A172 (cell line): ENCODE results near the gene GCK. TPM values are rescaled to one million over a fixed set of nuclear protein-coding genes. Genes with fewer than 3 reads are reported as not detected.

Source experiments
- DNase-seq: peaks from one replicate; pipeline ENCODE4 v3.0.0-alpha.2; 2015; ENCODE audit warnings: low spot score
- total RNA-seq: library from RNA; depleted of rRNA; stranded (reverse); fragments of >200 nt; shearing (Covaris generic); gene quantifications from 2 replicates; pipeline ENCODE4 v1.2.3, GENCODE V29; 2014

The GCK gene
- total RNA-seq, 1 experiment from 2014 or later, result not detected

GRCh38 chr7:44117801-44118429 is 71.3 kb downstream of the GCK start:
- no peak for DNase-seq

- no peak for DNase-seq
These were observed 72.2 kb downstream of the GCK start for GRCh38 chr7:44116789-44117666.

- DNase-seq, result no peak
These were observed 73.0 kb downstream of the GCK start for GRCh38 chr7:44116087-44116788.

- DNase-seq, result no peak
These were observed 74.5 kb downstream of the GCK start for GRCh38 chr7:44114586-44115310.

GRCh38 chr7:44113764-44114354 is 75.4 kb downstream of the GCK start:
- DNase-seq, result no peak

GRCh38 chr7:44112997-44113763 is 76.1 kb downstream of the GCK start:
- DNase-seq, result no peak

- no peak for DNase-seq
These were observed 76.8 kb downstream of the GCK start for GRCh38 chr7:44112231-44112996.

GRCh38 chr7:44111761-44112160 is 77.5 kb downstream of the GCK start:
- no peak for DNase-seq

GRCh38 chr7:44110719-44111635 is 78.3 kb downstream of the GCK start:
- DNase-seq, result no peak

GRCh38 chr7:44109991-44110390 is 79.2 kb downstream of the GCK start:
- DNase-seq, result no peak

GRCh38 chr7:44108768-44109750 is 80.2 kb downstream of the GCK start:
- no peak for DNase-seq

GRCh38 chr7:44107961-44108767 is 81.1 kb downstream of the GCK start:
- DNase-seq, result no peak

- DNase-seq, result no peak
These were observed 81.9 kb downstream of the GCK start for GRCh38 chr7:44107116-44107960.

GRCh38 chr7:44106311-44107065 is 82.8 kb downstream of the GCK start:
- no peak for DNase-seq

GRCh38 chr7:44105832-44106231 is 83.4 kb downstream of the GCK start:
- no peak for DNase-seq
